ENCODE measurements around the gene TBX4.

The TBX4 gene

GRCh38 chr17:61406971-61407911 lies 45.0 kb upstream of the TBX4 start:
- TF ChIP-seq EZH2 (IDR thresholded peaks at IDR 0.05), result no peak
- no peak for TF ChIP-seq POLR2AphosphoS5 (IDR thresholded peaks at IDR 0.05; ENCODE audit: borderline replicate concordance, low read depth, low read length)
- no peak for TF ChIP-seq FOXP2 (optimal IDR thresholded peaks at IDR 0.05; ENCODE audit: control extremely low read depth, extremely low read length, insufficient read depth)
- Histone ChIP-seq H3K9me3 (ENCODE audit: low read depth, low read length) (no peaks in the 10 kb centered on the region), H3K27ac (no peak overlapping the region), H3K4me3 (no peak overlapping the region), H3K9ac (ENCODE audit: insufficient read length) (no peak overlapping the region), H3K36me3 (ENCODE audit: insufficient read depth, low read length) (no peaks in the 10 kb centered on the region)
- no peak for DNase-seq (ENCODE audit: low read depth, low spot score)

GRCh38 chr17:61408151-61409041 lies 43.8 kb upstream of the TBX4 start:
- Histone ChIP-seq H3K4me3 (no peak overlapping the region; the same call in 1 of the 2 replicates), H3K27ac (no peak overlapping the region), H3K9ac (ENCODE audit: insufficient read length) (no peak overlapping the region), H3K9me3 (ENCODE audit: low read depth, low read length) (no peaks in the 10 kb centered on the region), H3K36me3 (ENCODE audit: insufficient read depth, low read length) (no peaks in the 10 kb centered on the region)
- no peak for TF ChIP-seq EZH2 (IDR thresholded peaks at IDR 0.05)
- no peak for TF ChIP-seq FOXP2 (optimal IDR thresholded peaks at IDR 0.05; ENCODE audit: control extremely low read depth, extremely low read length, insufficient read depth)
- TF ChIP-seq POLR2AphosphoS5 (IDR thresholded peaks at IDR 0.05; ENCODE audit: borderline replicate concordance, low read depth, low read length), result no peak
- DNase-seq (ENCODE audit: low read depth, low spot score), result no peak

- no peaks in the 10 kb centered on the region for H3K36me3 ChIP-seq (ENCODE audit: insufficient read depth, low read length)
- TF ChIP-seq EZH2 (IDR thresholded peaks at IDR 0.05), result no peak
- no peak for TF ChIP-seq FOXP2 (optimal IDR thresholded peaks at IDR 0.05; ENCODE audit: control extremely low read depth, extremely low read length, insufficient read depth)
- TF ChIP-seq POLR2AphosphoS5 (IDR thresholded peaks at IDR 0.05; ENCODE audit: borderline replicate concordance, low read depth, low read length), result no peak
- no peaks in the 10 kb centered on the region for H3K9me3 ChIP-seq (ENCODE audit: low read depth, low read length)
- H3K4me3 ChIP-seq, result peak overlapping the region; percentile 80
- no peak overlapping the region for H3K27ac ChIP-seq
- no peak for DNase-seq (ENCODE audit: low read depth, low spot score)
- H3K9ac ChIP-seq (ENCODE audit: insufficient read length), result peak overlapping the region; percentile 47
These were observed 42.7 kb upstream of the TBX4 start for GRCh38 chr17:61409301-61410112.

GRCh38 chr17:61410141-61411010 lies 41.8 kb upstream of the TBX4 start:
- Histone ChIP-seq H3K36me3 (ENCODE audit: insufficient read depth, low read length) (no peaks in the 10 kb centered on the region), H3K9me3 (ENCODE audit: low read depth, low read length) (no peaks in the 10 kb centered on the region), H3K4me3 (peak overlapping the region; percentile 88), H3K9ac (ENCODE audit: insufficient read length) (no peak overlapping the region), H3K27ac (no peak overlapping the region)
- TF ChIP-seq EZH2 (IDR thresholded peaks at IDR 0.05) (no peak), POLR2AphosphoS5 (IDR thresholded peaks at IDR 0.05; ENCODE audit: borderline replicate concordance, low read depth, low read length) (no peak), FOXP2 (optimal IDR thresholded peaks at IDR 0.05; ENCODE audit: control extremely low read depth, extremely low read length, insufficient read depth) (no peak)
- DNase-seq (ENCODE audit: low read depth, low spot score), result no peak

- no peaks in the 10 kb centered on the region for H3K9me3 ChIP-seq (ENCODE audit: low read depth, low read length)
- no peak overlapping the region for H3K9ac ChIP-seq (ENCODE audit: insufficient read length)
These were observed 41.3 kb upstream of the TBX4 start for GRCh38 chr17:61411011-61411260.

GRCh38 chr17:61411261-61412142 lies 40.7 kb upstream of the TBX4 start:
- no peaks in the 10 kb centered on the region for H3K36me3 ChIP-seq (ENCODE audit: insufficient read depth, low read length)
- H3K9ac ChIP-seq (ENCODE audit: insufficient read length), result peak overlapping the region; percentile 28
- H3K4me3 ChIP-seq, result peak overlapping the region; percentile 88
- H3K9me3 ChIP-seq (ENCODE audit: low read depth, low read length), result no peaks in the 10 kb centered on the region
- no peak overlapping the region for H3K27ac ChIP-seq
- TF ChIP-seq EZH2 (IDR thresholded peaks at IDR 0.05) (no peak), POLR2AphosphoS5 (IDR thresholded peaks at IDR 0.05; ENCODE audit: borderline replicate concordance, low read depth, low read length) (no peak), FOXP2 (optimal IDR thresholded peaks at IDR 0.05; ENCODE audit: control extremely low read depth, extremely low read length, insufficient read depth) (no peak)
- no peak for DNase-seq (ENCODE audit: low read depth, low spot score)

More at GRCh38 chr17:61411011-61411260, 41.3 kb upstream of the TBX4 start:
- no peak for TF ChIP-seq EZH2 (IDR thresholded peaks at IDR 0.05)
- TF ChIP-seq FOXP2 (optimal IDR thresholded peaks at IDR 0.05; ENCODE audit: control extremely low read depth, extremely low read length, insufficient read depth), result no peak
- no peak for TF ChIP-seq POLR2AphosphoS5 (IDR thresholded peaks at IDR 0.05; ENCODE audit: borderline replicate concordance, low read depth, low read length)
- H3K4me3 ChIP-seq, result peak overlapping the region; percentile 88
- H3K36me3 ChIP-seq (ENCODE audit: insufficient read depth, low read length), result no peaks in the 10 kb centered on the region
- no peak for DNase-seq (ENCODE audit: low read depth, low spot score)
- no peak overlapping the region for H3K27ac ChIP-seq
